SK-N-SH treated with all-trans-retinoic acid at 6 μM for 48 hours (cell line): ENCODE results near the gene RAB11FIP4.

Source experiments
- ATAC-seq: fragments of 200-7000 bp; cut with Tn5 transposase; 3 replicates; pipeline ENCODE4 v1.9.1; 2020; ENCODE audit warnings: mild to moderate bottlenecking, moderate library complexity
- ARNTL ChIP-seq: fragments of 450-650 bp; formaldehyde crosslinking; IDR thresholded peaks from 2 replicates; pipeline ENCODE4 v1.5.0; 2020; ENCODE audit warnings: low read depth, mild to moderate bottlenecking, moderate library complexity, borderline replicate concordance
- CSRNP3 ChIP-seq: fragments of 250-450 bp; sonication (Bioruptor Pico); IDR thresholded peaks from 2 replicates; pipeline ENCODE4 v1.5.1; 2021; ENCODE audit warnings: mild to moderate bottlenecking, moderate library complexity
- ESRRG ChIP-seq: fragments of 250-450 bp; sonication (Bioruptor Pico); IDR thresholded peaks from 2 replicates; pipeline ENCODE4 v1.6.1; 2021; ENCODE audit warnings: mild to moderate bottlenecking
- GLIS3 ChIP-seq: fragments of 250-450 bp; sonication (Bioruptor Pico); IDR thresholded peaks from 2 replicates; pipeline ENCODE4 v1.5.0; 2020; ENCODE audit warnings: mild to moderate bottlenecking, moderate library complexity
- ISL1 ChIP-seq: fragments of 250-450 bp; sonication (Bioruptor Pico); IDR thresholded peaks from 2 replicates; pipeline ENCODE4 v2.1.2; 2022; ENCODE audit warnings: mild to moderate bottlenecking, moderate library complexity
- OSR1 ChIP-seq: fragments of 250-450 bp; sonication (Bioruptor Pico); IDR thresholded peaks from 2 replicates; pipeline ENCODE4 v1.8.0; 2022; ENCODE audit warnings: moderate library complexity, mild to moderate bottlenecking, inconsistent platforms
- PATZ1 ChIP-seq: fragments of 250-450 bp; sonication (Bioruptor Pico); IDR thresholded peaks from 2 replicates; pipeline ENCODE4 v1.8.0; 2020; ENCODE audit warnings: mild to moderate bottlenecking, moderate library complexity, borderline replicate concordance
- POU6F1 ChIP-seq: fragments of 250-450 bp; sonication (Bioruptor Pico); IDR thresholded peaks from 2 replicates; pipeline ENCODE4 v1.8.0; 2021; ENCODE audit warnings: low read depth, mild to moderate bottlenecking, moderate library complexity, borderline replicate concordance
- PPARA ChIP-seq: fragments of 250-450 bp; sonication (Bioruptor Pico); IDR thresholded peaks from 2 replicates; pipeline ENCODE4 v1.5.0; 2020; ENCODE audit warnings: mild to moderate bottlenecking, borderline replicate concordance
- RARB ChIP-seq: fragments of 250-450 bp; sonication (Bioruptor Pico); IDR thresholded peaks from 2 replicates; pipeline ENCODE4 v1.8.0; 2021; ENCODE audit warnings: mild to moderate bottlenecking, moderate library complexity
- SNAI2 ChIP-seq: fragments of 250-450 bp; sonication (Bioruptor Pico); IDR thresholded peaks from 2 replicates; pipeline ENCODE4 v1.5.0; 2020; ENCODE audit warnings: mild to moderate bottlenecking, moderate library complexity
- TOX ChIP-seq: fragments of 250-450 bp; sonication (Bioruptor Pico); IDR thresholded peaks from 2 replicates; pipeline ENCODE4 v1.8.0; 2021; ENCODE audit warnings: mild to moderate bottlenecking, moderate library complexity, borderline replicate concordance
- TSHZ2 ChIP-seq: fragments of 250-450 bp; sonication (Bioruptor Pico); IDR thresholded peaks from 2 replicates; pipeline ENCODE4 v1.5.0; 2020; ENCODE audit warnings: mild to moderate bottlenecking, moderate library complexity
- ZFP3 ChIP-seq: fragments of 250-450 bp; sonication (Bioruptor Pico); IDR thresholded peaks from 2 replicates; pipeline ENCODE4 v1.5.0; 2020; ENCODE audit warnings: mild to moderate bottlenecking, moderate library complexity
- ZFP30 ChIP-seq: fragments of 450-650 bp; formaldehyde crosslinking; IDR thresholded peaks from 2 replicates; pipeline ENCODE4 v1.5.0; 2022; ENCODE audit warnings: mild to moderate bottlenecking, moderate library complexity
- ZNF565 ChIP-seq: fragments of 450-650 bp; formaldehyde crosslinking; conservative IDR thresholded peaks from 2 replicates; pipeline ENCODE4 v1.5.0; 2020; ENCODE audit warnings: low read depth, mild to moderate bottlenecking, moderate library complexity
- ZNF8 ChIP-seq: fragments of 450-650 bp; formaldehyde crosslinking; IDR thresholded peaks from 2 replicates; pipeline ENCODE4 v1.5.0; 2020; ENCODE audit warnings: mild to moderate bottlenecking, moderate library complexity
- TF ChIP-seq, protein P1 (sequence below): fragments of 250-450 bp; sonication (Bioruptor Pico); IDR thresholded peaks from 2 replicates; pipeline ENCODE4 v1.5.1; 2020; ENCODE audit warnings: low read depth, mild to moderate bottlenecking, moderate library complexity

RAB11FIP4 gene

DNA sequence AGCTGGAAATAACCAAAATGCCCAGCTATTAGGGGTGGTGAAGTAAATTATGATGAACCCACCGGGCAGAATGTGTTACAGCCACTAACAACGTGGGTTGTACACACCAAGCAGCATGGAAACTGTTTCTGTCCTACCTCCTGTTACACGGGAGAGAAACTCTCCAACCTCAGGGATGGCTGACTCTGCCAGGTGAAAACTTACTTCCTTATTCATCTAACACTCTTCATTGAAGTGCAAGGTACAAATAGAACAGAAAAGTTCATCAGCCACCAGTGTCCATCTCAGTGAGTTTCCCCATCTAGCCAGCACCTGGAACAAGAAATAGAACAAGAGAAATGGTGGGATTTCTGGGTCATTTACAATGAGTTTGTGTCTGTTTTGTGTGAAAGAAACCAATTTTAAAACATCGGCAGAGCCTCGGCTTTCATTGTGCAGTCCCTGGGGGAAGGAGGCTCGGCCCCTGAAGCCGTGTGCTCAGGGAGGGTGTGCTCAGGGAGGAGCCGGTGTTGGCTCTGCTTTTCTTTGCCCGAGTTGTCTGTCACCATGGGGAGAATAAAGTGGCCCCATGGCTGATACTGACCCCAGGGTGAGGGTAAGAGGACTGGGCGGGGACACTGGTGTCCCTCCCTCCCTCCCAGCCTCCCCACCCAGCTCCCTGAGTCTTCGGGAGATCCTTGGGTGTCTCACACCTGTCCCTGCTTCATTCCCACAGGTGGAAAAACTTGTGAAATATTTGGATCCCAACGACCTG lies 39.8 kb downstream of the RAB11FIP4 start:
- TF ChIP-seq TOX (no peak), ARNTL (CRISPR knock-in tag) (no peak), OSR1 (CRISPR knock-in tag) (no peak), ISL1 (CRISPR knock-in tag) (no peak), ZNF565 (no peak), TSHZ2 (CRISPR knock-in tag) (no peak), ZFP3 (no peak), CSRNP3 (CRISPR knock-in tag) (no peak), ZNF8 (CRISPR knock-in tag) (no peak), GLIS3 (CRISPR knock-in tag) (no peak)
- ATAC-seq = no peak

GRCh38 chr17:31431852-31432658 lies 40.6 kb downstream of the RAB11FIP4 start:
- no peak for TF ChIP-seq OSR1 (CRISPR knock-in tag)
- TF ChIP-seq RARB (CRISPR knock-in tag) = no peak
- TF ChIP-seq PATZ1 (CRISPR knock-in tag) = no peak
- no peak for TF ChIP-seq ARNTL (CRISPR knock-in tag)
- TF ChIP-seq POU6F1 (CRISPR knock-in tag) = no peak
- TF ChIP-seq PPARA (CRISPR knock-in tag) = no peak
- no peak for TF ChIP-seq CSRNP3 (CRISPR knock-in tag)
- no peak for TF ChIP-seq SNAI2 (CRISPR knock-in tag)
- TF ChIP-seq TOX = no peak
- TF ChIP-seq ZNF565 = no peak
- no peak for TF ChIP-seq GLIS3 (CRISPR knock-in tag)
- TF ChIP-seq ESRRG (CRISPR knock-in tag) = no peak
- TF ChIP-seq, protein P1, sequence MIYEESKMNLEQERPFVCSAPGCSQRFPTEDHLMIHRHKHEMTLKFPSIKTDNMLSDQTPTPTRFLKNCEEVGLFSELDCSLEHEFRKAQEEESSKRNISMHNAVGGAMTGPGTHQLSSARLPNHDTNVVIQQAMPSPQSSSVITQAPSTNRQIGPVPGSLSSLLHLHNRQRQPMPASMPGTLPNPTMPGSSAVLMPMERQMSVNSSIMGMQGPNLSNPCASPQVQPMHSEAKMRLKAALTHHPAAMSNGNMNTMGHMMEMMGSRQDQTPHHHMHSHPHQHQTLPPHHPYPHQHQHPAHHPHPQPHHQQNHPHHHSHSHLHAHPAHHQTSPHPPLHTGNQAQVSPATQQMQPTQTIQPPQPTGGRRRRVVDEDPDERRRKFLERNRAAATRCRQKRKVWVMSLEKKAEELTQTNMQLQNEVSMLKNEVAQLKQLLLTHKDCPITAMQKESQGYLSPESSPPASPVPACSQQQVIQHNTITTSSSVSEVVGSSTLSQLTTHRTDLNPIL (CRISPR knock-in tag) = no peak
- no peak for TF ChIP-seq ZFP30 (CRISPR knock-in tag)
- no peak for ATAC-seq
